Measurements from ENCODE around the gene RPS6KL1.
"Not testable (repeated sequence)": the region's sequence is repeated elsewhere in the genome, so short reads cannot be mapped to it uniquely, and the experiment has no call there.

The RPS6KL1 gene

GRCh38 chr14:74935360-74935680 lies 12.3 kb upstream of the RPS6KL1 start:
- no peak for DNase-seq

- DNase-seq: no peak
Measured at GRCh38 chr14:74934476-74935359, 11.7 kb upstream of the RPS6KL1 start.

- no peak for DNase-seq
Measured at GRCh38 chr14:74934041-74934440, 11.0 kb upstream of the RPS6KL1 start.

DNA sequence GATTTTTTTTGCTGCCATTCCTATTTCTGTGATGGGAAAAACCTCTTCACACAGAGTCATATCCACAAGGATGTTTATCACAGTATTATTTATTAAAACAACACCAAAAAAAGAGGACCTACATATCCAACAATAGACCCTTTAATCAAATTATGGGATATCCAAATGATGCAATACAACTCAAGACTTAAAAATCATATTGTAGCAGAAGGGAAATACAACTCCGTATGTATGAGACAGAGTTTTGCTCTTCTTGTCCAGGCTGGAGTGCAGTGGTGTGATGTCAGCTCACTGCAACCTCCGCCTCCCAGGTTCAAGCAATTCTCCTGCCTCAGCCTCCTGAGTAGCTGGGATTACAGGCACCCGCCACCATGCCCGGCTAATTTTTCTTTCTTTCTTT lies 9.9 kb upstream of the RPS6KL1 start:
- DNase-seq: not testable (repeated sequence)

DNA sequence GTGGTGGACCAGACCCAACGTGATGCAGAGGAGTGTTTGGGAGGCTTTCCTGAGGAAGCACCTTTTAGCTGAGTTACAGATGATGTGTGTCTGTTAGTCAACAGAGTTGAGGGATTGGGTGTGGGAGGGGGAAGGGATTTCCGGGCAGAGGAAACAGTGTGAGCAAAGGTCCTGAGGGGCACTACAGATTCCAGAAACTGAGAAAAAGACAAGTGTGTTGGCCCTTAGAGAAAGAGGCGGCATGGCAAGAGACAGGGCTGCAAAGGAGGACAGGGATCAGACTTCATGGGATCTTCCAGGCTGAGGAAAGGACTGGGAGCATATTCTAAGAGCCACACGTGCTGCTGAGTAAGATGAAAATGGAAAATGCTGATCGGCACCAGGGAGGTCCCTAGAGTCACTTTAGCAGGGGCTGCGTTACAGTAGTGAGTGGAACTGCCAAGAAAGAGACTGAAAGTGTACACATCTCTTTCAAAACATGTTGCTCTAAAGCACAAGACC lies 9.4 kb upstream of the RPS6KL1 start:
- no peak for DNase-seq

GRCh38 chr14:74931744-74932143 lies 8.7 kb upstream of the RPS6KL1 start:
- not testable (repeated sequence) for DNase-seq

GRCh38 chr14:74929242-74929641 lies 6.2 kb upstream of the RPS6KL1 start:
- no peak for DNase-seq

- DNase-seq: no peak
Measured at GRCh38 chr14:74927225-74927624, 4.2 kb upstream of the RPS6KL1 start.

- DNase-seq: no peak
Measured at GRCh38 chr14:74924061-74924460, 1.0 kb upstream of the RPS6KL1 start.

GRCh38 chr14:74921987-74922751 lies 891 bp downstream of the RPS6KL1 start:
- no peak for DNase-seq

DNA sequence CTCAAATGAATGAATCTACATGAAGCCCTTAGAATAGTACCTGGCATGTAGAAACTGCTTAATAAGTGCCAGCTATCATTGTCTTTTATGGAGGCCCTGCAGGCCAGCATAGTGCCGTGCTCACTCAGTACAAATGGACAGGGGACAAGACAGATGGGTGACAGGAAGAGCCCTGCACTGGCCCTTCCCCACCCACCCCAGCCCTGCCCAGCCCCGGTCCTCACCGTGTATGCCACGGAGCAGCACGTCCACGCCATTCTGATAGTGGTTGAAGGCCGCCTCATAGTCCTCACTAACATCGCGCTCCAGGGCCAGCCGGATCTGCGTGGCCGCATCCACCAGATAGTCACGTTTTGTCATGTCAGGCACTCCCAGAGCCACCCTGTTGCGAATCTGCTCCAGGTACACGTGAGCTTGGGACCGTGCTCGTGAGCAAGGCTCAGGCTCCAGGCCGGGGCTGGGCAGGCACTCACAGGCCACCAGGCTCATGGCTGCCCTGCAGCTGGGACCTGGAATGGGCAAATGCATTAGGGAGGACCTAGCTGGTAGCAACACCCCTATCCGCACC lies 1.9 kb downstream of the RPS6KL1 start:
- DNase-seq: no peak

GRCh38 chr14:74920281-74920680 lies 2.8 kb downstream of the RPS6KL1 start:
- no peak for DNase-seq

- DNase-seq: no peak
Measured at GRCh38 chr14:74919421-74920165, 3.5 kb downstream of the RPS6KL1 start.

GRCh38 chr14:74918380-74918779 lies 4.7 kb downstream of the RPS6KL1 start:
- DNase-seq: no peak

DNA sequence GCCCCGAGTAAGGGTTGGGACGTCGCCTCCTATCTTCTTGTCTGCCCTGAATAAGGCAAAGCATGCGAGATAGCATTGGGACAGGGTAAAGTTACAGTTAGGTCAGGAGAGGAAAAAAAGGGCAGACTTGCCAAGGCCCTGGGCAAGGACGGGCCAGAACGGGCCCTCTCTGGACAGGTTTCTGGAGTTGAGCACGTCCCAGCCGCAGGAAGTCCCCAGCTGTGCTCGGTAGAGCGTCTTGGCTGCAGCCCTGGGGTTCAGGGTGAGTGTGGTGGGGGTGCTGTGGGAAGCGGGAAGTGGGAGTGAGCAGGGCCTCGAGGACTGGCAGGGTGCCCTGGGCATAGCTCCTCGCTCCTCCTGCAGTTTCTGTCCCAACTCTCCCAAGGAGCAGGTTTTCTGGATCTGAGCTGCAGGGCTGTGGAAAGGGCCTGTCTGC lies 5.4 kb downstream of the RPS6KL1 start:
- DNase-seq: no peak

DNA sequence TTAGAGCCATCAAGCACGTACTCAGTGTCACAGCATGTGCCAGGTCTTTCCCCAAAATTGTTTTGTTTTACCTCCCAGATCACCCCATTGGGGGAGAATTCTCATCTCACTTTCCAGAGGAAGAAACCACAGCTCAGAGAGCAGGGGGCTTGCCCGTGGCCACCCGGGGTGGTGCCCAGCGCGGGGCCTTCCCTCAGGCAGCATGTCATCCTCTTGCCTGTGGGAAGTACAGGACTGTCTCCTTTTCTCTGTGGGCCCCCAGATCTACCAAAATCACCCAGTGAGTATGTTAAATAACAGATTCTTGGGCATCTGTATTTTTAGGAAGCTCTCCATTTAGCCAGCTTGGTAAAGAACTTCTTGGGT lies 5.9 kb downstream of the RPS6KL1 start:
- DNase-seq: no peak

DNA sequence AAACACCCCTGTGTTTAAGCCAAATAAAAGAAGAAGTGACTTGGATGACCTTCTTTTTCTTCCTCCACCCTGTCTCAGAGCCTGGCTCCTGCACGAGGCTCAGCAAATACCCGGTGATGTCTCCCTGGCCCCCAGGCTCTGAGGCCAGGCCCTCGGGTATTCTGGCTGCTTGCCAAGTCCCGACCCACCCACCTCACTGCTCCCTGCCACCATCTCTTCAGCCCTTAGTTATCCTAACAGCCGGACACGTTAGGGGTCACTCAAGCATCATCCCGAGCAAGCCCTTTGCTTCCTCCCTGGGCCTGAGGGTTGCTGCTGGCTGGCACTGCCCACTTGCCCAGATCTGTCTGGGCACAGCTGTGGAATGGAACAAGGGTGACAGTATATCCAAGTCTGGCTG lies 7.2 kb downstream of the RPS6KL1 start:
- no peak for DNase-seq

- DNase-seq: no peak
Measured at GRCh38 chr14:74915426-74915825, 7.6 kb downstream of the RPS6KL1 start.

DNA sequence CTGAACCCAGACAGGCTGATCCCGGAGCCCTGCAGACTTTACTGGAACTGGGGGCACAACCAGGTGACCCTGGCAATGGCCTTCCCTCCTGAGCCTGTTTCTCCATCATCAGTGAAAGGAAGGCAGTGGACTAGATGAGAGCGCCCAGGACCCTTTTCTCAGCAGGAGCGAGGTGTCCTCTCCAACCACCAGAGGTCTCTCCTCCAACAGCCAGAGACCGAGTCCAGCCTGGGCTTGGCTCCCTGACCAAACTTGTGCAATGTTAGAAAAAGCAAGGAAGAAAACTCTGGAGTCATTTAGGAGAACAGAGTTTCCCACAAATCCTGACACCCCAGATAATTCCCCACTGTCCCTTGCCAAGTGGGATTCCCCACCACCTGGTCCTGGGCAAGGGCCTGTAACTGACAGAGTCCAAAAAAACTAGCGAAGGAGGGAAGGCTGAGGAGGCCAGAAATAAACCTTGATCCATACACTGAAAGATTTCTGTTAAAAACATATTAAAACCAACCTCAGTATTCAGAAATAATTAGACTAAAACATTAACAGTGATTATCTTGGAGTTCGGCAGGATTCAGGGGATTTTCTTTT lies 9.0 kb downstream of the RPS6KL1 start:
- DNase-seq: no peak

- DNase-seq: no peak
Measured at GRCh38 chr14:74913393-74913910, 9.6 kb downstream of the RPS6KL1 start.

DNA sequence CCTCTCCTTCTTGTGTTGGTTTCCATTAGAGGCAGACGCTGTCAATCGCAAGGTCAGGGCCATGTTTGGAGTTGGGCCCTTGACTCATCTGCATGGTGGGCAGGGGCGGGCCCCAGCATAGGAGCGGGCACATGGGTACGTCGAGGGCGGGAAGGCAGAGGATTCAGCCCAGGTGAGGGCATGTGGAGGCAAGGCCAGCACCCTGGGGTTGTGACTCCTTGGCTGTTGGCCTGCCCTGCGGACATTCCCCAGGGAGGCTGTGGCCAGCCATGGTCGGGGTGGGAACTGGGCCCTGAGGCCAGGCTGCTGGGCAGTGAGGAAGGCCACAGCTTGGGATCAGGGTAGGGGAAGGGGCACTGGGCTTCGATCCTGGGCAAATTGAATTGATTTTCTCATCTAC lies 10.3 kb downstream of the RPS6KL1 start:
- DNase-seq: no peak

GRCh38 chr14:74912111-74912510 lies 10.9 kb downstream of the RPS6KL1 start:
- no peak for DNase-seq

Data from cerebellar nuclear complex (tissue), 1 donor.